Adrenal gland (tissue), 5 donors: ENCODE data around the gene GTF2A2.

ENCODE experiments used
- CTCF ChIP-seq, 6 experiments: fragments of 450-650 bp in 4 of 6; fragments of 200-600 bp in 2 of 6; sonication (generic) in 1 of 6; IDR thresholded peaks; 1 replicate in 5 of 6; 2 replicates in 1 of 6; pipeline versions ENCODE4 v1.5.1 to v1.8.0; 2016 to 2021; ENCODE audit warnings: antibody characterized with exemption in 6 of 6, mild to moderate bottlenecking in 2 of 6, moderate library complexity in 1 of 6
- POLR2A ChIP-seq, 2 donors: fragments of 450-650 bp; IDR thresholded peaks; one replicate each; pipeline ENCODE4 v1.6.1; 2017; ENCODE audit warnings: antibody characterized with exemption in 2 of 2, mild to moderate bottlenecking in 2 of 2, moderate library complexity in 1 of 2
- donor health status: DM: no; HTN: no; CAD: no.

- TF ChIP-seq CTCF (IDR thresholded peaks at IDR 0.05) (no peak), POLR2A (IDR thresholded peaks at IDR 0.05) (no peak)
Observed at GRCh38 chr15:59680346-59680745, 23.0 kb upstream of the GTF2A2 start.
